HG03558 (cell line): Measurements from ENCODE around the gene HDAC3.

Source experiments
- ATAC-seq: cut with Tn5 transposase; IDR thresholded peaks from one replicate; pipeline ENCODE4 v1.9.1; 2021; ENCODE audit warnings: moderate number of reproducible peaks; ENCODE audit not compliant: unreplicated experiment; ENCODE audit errors: extremely low read depth

HDAC3 gene

DNA sequence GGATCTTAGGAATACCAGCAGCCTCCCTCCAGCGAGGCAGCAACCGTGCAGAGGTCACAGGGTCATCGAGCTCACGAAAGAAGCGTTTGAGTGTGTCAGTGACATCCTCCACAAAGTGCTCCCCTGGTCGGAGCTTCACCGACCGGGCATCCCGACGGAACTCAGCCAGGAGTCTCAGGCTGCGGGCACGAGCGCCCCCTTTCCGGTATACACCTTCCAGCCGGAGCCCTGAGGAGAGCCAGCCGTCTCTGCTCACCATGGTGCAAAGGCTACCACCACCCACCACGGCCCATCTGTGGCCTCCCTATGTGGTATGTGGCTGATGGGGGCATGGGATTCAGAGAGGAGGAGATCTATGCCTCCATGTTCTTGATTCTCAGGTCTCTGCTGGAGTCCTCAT lies 25.4 kb upstream of the HDAC3 start:
- no peak for ATAC-seq

GRCh38 chr5:141657937-141658545 lies 21.4 kb upstream of the HDAC3 start:
- ATAC-seq, result no peak

GRCh38 chr5:141657404-141657803 lies 20.8 kb upstream of the HDAC3 start:
- no peak for ATAC-seq

- ATAC-seq, result no peak
These were observed 19.7 kb upstream of the HDAC3 start for GRCh38 chr5:141656396-141656795.

DNA sequence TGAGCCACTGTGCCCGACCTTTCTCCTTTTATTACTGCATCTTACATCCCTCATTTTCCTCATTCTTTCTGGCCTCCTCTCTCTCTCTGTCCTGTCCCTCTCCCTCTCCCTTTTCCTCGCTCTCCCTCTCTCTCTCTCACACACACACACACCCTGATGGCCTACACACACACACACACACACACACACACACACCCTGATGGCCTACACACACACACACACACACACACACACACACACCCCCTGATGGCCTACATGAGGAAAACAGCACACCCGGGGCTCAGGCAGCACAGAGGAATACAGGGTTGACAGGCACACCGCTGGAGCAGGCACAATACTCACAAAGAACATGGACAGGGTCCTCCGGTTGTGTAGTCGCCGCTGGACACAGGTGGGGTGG lies 18.4 kb upstream of the HDAC3 start:
- no peak for ATAC-seq

DNA sequence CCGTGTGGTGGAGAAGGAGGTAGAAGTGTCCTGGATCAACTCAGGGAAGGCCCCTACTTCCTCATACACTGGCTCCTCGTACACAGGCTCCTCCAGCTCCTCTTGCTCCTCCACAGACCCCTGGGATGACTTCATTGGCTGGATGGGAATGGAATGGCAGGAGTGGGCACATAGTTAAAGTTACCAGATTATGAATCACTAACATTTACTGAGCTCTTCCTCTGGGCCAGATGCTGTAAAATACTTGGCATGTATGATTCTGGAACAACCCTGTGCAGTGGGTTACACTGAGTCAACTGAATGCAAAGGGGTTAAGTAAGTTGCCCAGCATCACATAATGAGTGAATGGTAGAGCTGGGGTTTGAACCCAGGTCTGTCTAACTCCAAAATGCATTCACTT lies 17.6 kb upstream of the HDAC3 start:
- no peak for ATAC-seq

- no peak for ATAC-seq
These were observed 15.1 kb upstream of the HDAC3 start for GRCh38 chr5:141651728-141652105.

DNA sequence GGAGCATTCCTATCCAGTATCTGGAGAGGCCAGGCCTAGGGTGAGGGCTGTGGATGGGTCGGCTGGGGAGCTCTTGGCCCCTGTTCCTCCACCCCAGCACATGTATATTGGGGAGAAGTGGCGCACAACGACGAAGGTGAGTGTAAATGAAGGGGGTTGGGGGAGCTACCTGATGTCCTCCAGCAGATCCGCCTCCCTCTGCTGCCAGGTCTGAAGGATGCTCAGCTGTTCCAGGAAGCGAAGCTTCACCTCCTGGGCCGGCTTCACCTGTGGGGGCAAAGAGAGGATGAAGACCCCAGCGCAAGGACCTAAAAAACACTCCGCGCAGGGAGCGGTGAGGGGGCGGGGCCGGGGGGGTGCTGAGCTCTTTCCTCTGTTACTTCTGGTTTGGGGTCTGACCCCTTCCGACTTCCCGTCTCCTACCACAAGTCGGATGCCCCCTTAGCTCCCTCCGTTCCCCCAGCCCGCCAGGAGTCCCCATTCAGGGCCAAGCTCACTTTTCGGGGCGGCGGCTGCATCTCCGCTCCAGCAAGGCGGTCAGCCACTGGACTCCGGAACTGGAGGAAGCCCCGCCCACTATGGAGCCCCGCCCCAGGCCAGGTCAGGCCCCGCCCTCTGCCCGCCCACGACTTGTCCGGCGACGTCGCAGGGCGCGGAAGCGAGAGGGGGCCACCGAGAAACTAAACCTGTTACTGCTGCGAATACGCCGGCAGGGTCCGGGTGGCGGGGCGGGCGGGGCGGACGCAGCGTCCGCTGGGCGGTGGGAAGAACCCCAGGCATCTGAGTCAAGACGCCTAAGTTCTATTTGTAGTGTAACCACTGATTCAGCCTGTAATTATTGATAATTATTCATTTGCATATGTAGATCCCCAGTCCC lies 14.4 kb upstream of the HDAC3 start, which contains the start of gene FCHSD1:
FCHSD1 (minus strand) TSS at position 568 of the 877 bp plus-strand sequence; CDS start at position 518, 50 bp downstream.
- ATAC-seq, result peak; percentile 85

- no peak for ATAC-seq
These were observed 13.3 kb upstream of the HDAC3 start for GRCh38 chr5:141649972-141650371.

GRCh38 chr5:141649056-141649688 lies 12.5 kb upstream of the HDAC3 start:
- no peak for ATAC-seq

DNA sequence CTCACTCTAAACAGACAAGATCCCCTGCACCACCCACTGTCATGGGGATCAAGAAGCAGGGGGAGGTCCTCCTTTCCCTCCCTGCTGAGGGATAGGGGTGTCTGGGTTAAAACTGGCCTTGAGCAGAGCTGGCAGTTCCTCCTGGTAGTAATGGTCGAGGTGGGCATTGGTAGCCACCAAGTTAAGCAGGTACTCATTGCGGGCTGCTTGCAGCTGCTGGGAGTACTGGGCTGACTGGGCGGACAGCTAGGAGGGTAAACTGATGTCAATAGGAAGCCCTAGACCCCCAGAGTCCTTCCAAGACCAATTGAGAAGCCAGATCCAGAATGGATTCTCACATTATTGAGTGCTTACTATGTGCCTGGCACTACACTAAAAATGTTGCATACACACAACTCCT lies 11.2 kb upstream of the HDAC3 start:
- no peak for ATAC-seq

- ATAC-seq, result no peak
These were observed 10.6 kb upstream of the HDAC3 start for GRCh38 chr5:141647242-141647641.

GRCh38 chr5:141646026-141646425 lies 9.4 kb upstream of the HDAC3 start:
- ATAC-seq, result no peak

GRCh38 chr5:141641634-141642267 lies 5.1 kb upstream of the HDAC3 start:
- ATAC-seq, result peak; percentile 64

DNA sequence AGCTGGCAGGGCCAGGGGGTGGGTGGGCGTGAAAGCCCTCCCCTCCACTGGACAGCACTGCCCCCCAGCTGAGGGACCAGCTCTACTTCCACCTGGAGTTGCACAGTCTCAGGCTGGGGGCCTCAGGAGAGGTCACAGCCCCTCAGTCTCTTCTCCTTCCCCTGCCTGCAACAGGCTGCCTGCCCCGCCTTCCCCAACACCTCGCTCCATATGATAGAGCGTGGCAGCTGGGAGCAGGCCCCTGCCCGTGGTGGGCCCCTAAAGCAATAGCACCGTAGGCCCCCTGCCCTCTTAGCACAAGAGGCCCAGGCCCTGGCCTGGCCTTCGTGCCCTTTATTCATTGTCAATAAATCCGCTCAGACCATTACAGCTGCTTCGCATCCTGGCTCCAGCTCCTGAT lies 4.0 kb upstream of the HDAC3 start:
- no peak for ATAC-seq

GRCh38 chr5:141640051-141640415 lies 3.4 kb upstream of the HDAC3 start:
- no peak for ATAC-seq

DNA sequence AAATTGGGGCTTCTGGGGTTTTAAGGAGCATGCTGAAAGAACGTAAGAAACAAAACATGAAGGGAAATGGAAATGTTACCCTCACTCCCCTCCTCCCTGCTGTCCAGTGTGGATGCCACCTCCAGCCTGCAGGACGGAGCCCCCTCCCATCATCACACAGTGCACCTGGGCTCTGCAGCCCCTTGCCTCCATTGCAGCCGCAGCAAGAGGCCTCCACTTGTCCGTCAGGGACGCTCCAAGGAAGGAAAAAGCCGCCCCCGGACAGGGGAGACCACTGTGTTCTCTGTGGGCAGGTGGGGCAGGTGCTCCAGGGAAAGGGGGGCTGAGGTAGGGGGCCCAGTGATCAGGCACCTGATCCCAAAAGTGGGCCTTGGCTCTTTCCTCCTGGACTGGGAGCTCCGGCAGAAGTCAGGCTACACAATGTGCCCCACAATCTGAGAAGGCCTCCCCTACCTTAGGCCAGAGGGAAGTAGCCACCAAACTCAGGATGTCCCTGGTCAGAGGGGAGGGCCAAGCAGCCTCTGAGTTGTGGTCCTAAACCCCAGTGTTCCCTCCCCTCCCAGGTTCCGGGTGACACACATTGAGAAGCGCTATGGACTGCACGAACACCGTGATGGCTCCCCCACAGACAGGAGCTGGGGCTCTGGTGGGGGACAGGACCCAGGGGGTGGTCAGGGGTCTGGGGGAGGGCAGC lies 2.9 kb upstream of the HDAC3 start:
- no peak for ATAC-seq

GRCh38 chr5:141638771-141639170 lies 2.1 kb upstream of the HDAC3 start:
- no peak for ATAC-seq

GRCh38 chr5:141637767-141638419 lies 1.2 kb upstream of the HDAC3 start:
- no peak for ATAC-seq
